IMR-90 (cell line): ENCODE data around the gene LDB2. TPM values are rescaled to one million over a fixed set of nuclear protein-coding genes. Genes with fewer than 3 reads are reported as not detected.
A peak's percentile ranks its signal among the peaks of the same experiment; 100 is the strongest.

Experiments
- ATAC-seq: fragments of 200-7000 bp; cut with Tn5 transposase; 2 replicates; pipeline ENCODE4 v1.9.1; 2020; ENCODE audit warnings: low read depth, mild to moderate bottlenecking, moderate library complexity
- BruUV-seq: library from RNA; stranded (reverse); fragments of 400-500 nt; replicated peaks from 2 replicates; lab custom pipeline; 2021; lab: Mats Ljungman, UMichigan
- CTCF ChIA-PET: fragments of 300-600 bp; formaldehyde crosslinking; extraction: SDS; loops from one replicate; lab custom pipeline; 2021; ENCODE audit warnings: antibody characterized with exemption; lab: Yijun Ruan, JAX
- POLR2A ChIA-PET: fragments of 300-600 bp; sonication (Branson Sonifier 250); formaldehyde crosslinking; loops from one replicate; lab custom pipeline; 2022; ENCODE audit warnings: antibody characterized with exemption; ENCODE audit not compliant: unreplicated experiment; lab: Charles Lee
- DNase-seq: peaks from one replicate; pipeline ENCODE4 v3.0.0; 2013
- H2AFZ ChIP-seq: replicated peaks from 2 replicates; pipeline ENCODE3; 2013; ENCODE audit warnings: low read length, mild to moderate bottlenecking; ENCODE audit not compliant: poor library complexity
- H2AK5ac ChIP-seq: 2 replicates; pipeline ENCODE4 v1.6.1; 2013; ENCODE audit warnings: low read depth, low read length, inconsistent platforms
- H2AK9ac ChIP-seq: replicated peaks from 2 replicates; pipeline ENCODE3; 2013; ENCODE audit warnings: mild to moderate bottlenecking, low read depth, low read length, moderate library complexity; ENCODE audit not compliant: poor library complexity
- H2BK120ac ChIP-seq: 2 replicates; pipeline ENCODE4 v1.6.1; 2013; ENCODE audit warnings: low read depth, low read length, inconsistent platforms
- H2BK15ac ChIP-seq: 3 replicates; pipeline ENCODE4 v1.6.1; 2013; ENCODE audit warnings: low read depth, low read length, inconsistent platforms
- H2BK20ac ChIP-seq: 2 replicates; pipeline ENCODE4 v1.6.1; 2013; ENCODE audit warnings: low read depth, mild to moderate bottlenecking, inconsistent platforms, low read length, moderate library complexity
- H2BK5ac ChIP-seq: 2 replicates; pipeline ENCODE4 v1.6.1; 2013; ENCODE audit warnings: mild to moderate bottlenecking, low read depth, low read length, inconsistent platforms; ENCODE audit not compliant: poor library complexity, severe bottlenecking
- H3K14ac ChIP-seq: replicated peaks from 2 replicates; pipeline ENCODE4 v1.6.1; 2013; ENCODE audit warnings: low read depth, low read length, inconsistent platforms
- H3K18ac ChIP-seq: 2 replicates; pipeline ENCODE4 v1.6.1; 2013; ENCODE audit warnings: low read depth, low read length, control low read depth
- H3K23ac ChIP-seq: 2 replicates; pipeline ENCODE4 v1.6.1; 2013; ENCODE audit warnings: low read depth, low read length, inconsistent platforms
- H3K27ac ChIP-seq: 2 replicates; pipeline ENCODE4 v1.5.1; 2013; ENCODE audit warnings: mild to moderate bottlenecking, control low read depth, low read length; ENCODE audit not compliant: insufficient read depth
- H3K27me3 ChIP-seq: 2 replicates; pipeline ENCODE4 v1.6.1; 2013; ENCODE audit warnings: low read length; ENCODE audit not compliant: control insufficient read depth, insufficient read depth
- H3K36me3 ChIP-seq: 2 replicates; pipeline ENCODE4 v1.6.1; 2013; ENCODE audit warnings: low read length, mixed read lengths; ENCODE audit not compliant: control insufficient read depth, insufficient read depth
- H3K4ac ChIP-seq: 2 replicates; pipeline ENCODE4 v1.6.1; 2013; ENCODE audit warnings: low read depth, low read length, inconsistent platforms
- H3K4me1 ChIP-seq: 2 replicates; pipeline ENCODE4 v1.6.1; 2013; ENCODE audit warnings: low read length, mixed read lengths; ENCODE audit not compliant: control insufficient read depth, insufficient read depth
- H3K4me2 ChIP-seq: 2 replicates; pipeline ENCODE4 v1.6.1; 2013; ENCODE audit warnings: low read depth, mild to moderate bottlenecking, control low read depth, low read length, moderate library complexity
- H3K4me3 ChIP-seq: 2 replicates; pipeline ENCODE4 v1.5.1; 2013; ENCODE audit warnings: low read depth, mild to moderate bottlenecking, control low read depth, low read length, moderate library complexity; ENCODE audit not compliant: insufficient read depth
- H3K56ac ChIP-seq: 2 replicates; pipeline ENCODE4 v1.6.1; 2013; ENCODE audit warnings: low read length, inconsistent platforms; ENCODE audit not compliant: insufficient read depth; ENCODE audit errors: extremely low read depth
- H3K79me1 ChIP-seq, 2 experiments: 2 replicates each; pipeline ENCODE4 v1.6.1; 2013; ENCODE audit warnings: low read length in 2 of 2, inconsistent platforms in 1 of 2, low read depth in 1 of 2
- H3K9ac ChIP-seq: 2 replicates; pipeline ENCODE4 v1.6.1; 2013; ENCODE audit warnings: low read depth, low read length, control low read depth
- H3K9me1 ChIP-seq: 2 replicates; pipeline ENCODE4 v1.6.1; 2013; ENCODE audit warnings: low read length, inconsistent platforms; ENCODE audit not compliant: insufficient read depth
- H3K9me3 ChIP-seq: 2 replicates; pipeline ENCODE4 v1.6.1; 2013; ENCODE audit warnings: low read length; ENCODE audit not compliant: control insufficient read depth, insufficient read depth
- H4K20me1 ChIP-seq: 2 replicates; pipeline ENCODE4 v1.6.1; 2013; ENCODE audit warnings: low read length, inconsistent platforms; ENCODE audit not compliant: insufficient read depth
- H4K5ac ChIP-seq: 2 replicates; pipeline ENCODE4 v1.6.1; 2013; ENCODE audit warnings: mild to moderate bottlenecking, low read depth, low read length, control low read depth
- H4K8ac ChIP-seq, 2 experiments: 2 replicates each; pipeline ENCODE4 v1.6.1; 2013; ENCODE audit warnings: low read depth in 2 of 2, low read length in 2 of 2, control low read depth in 1 of 2, inconsistent platforms in 1 of 2
- H4K91ac ChIP-seq: 2 replicates; pipeline ENCODE4 v1.6.1; 2013; ENCODE audit warnings: low read depth, low read length, inconsistent platforms; ENCODE audit not compliant: insufficient read depth
- CTCF ChIP-seq: conservative IDR thresholded peaks from 2 replicates; pipeline ENCODE4 v1.5.1; 2012; ENCODE audit warnings: mild to moderate bottlenecking, low read depth, low read length, improper control_type of control experiment
- ELK1 ChIP-seq: fragments of 150-350 bp; IDR thresholded peaks from 2 replicates; pipeline ENCODE4 v1.6.1; 2016; ENCODE audit warnings: low read depth, mild to moderate bottlenecking, low read length, moderate library complexity, borderline replicate concordance
- POLR2A ChIP-seq: IDR thresholded peaks from 2 replicates; pipeline ENCODE4 v1.6.1; 2012; ENCODE audit warnings: mild to moderate bottlenecking, low read depth, low read length
- WGBS, 2 experiments: methylation state at CpG; one replicate each; pipeline versions ENCODE4 v1.1.5 to v1.1.7; 2013; ENCODE audit warnings: missing lambda C conversion rate in 2 of 2; ENCODE audit not compliant: insufficient read length in 1 of 2; ENCODE audit errors: extremely low coverage in 2 of 2; 5-methylcytosine and 5-hydroxymethylcytosine counted together
- dilution Hi-C: fragments of 300-500 bp; cut with HindIII; formaldehyde crosslinking; loops from one replicate; pipeline ENCODE4 v1.14.3; 2018; ENCODE audit warnings: low sequenced_read_pairs; ENCODE audit not compliant: unreplicated experiment
- in situ Hi-C: fragments of 300-500 bp; cut with MboI; formaldehyde crosslinking; loops from 3 replicates; pipeline ENCODE4 v1.14.3; 2019; ENCODE audit warnings: low sequenced_read_pairs, inconsistent platforms, mixed read lengths
- intact Hi-C: fragments of 100-400 bp; cut with micrococcal nuclease; formaldehyde crosslinking; loops from 2 replicates; pipeline ENCODE4 v1.10.0; 2022
- polyA plus RNA-seq, 3 experiments: library from polyadenylated mRNA; depleted of rRNA; stranded (reverse); fragments of >200 nt; gene quantifications; 2 replicates each; pipeline ENCODE4 v1.2.3, GENCODE V29; 2012; ENCODE audit warnings: low replicate concordance in 1 of 3
- total RNA-seq: library from RNA; depleted of rRNA; stranded (reverse); fragments of >200 nt; gene quantifications from 2 replicates; pipeline ENCODE4 v1.2.3, GENCODE V29; 2012

LDB2 gene
- total and polyA plus RNA-seq, 2 of the 4 experiments (the other 2 are of a cell fraction) = 67.9 to 116 TPM

GRCh38 chr4:16758255-16758654 is 140.2 kb downstream of the LDB2 start:
- in situ Hi-C loops (no loop called here), dilution Hi-C loops (no loop called here), intact Hi-C loops (loop anchor here (10.0 kb wide), 1 partner anchor 243 kb away; no protein-coding TSS in a partner anchor)
- Histone ChIP-seq H3K23ac (0 out of 2 replicates have a peak overlapping the region, but pooled peaks have one; percentile 43), H2BK20ac (peak overlapping the region; percentile 30), H3K9me1 (peaks cover 3% of the 10 kb centered on the region; the same call in 1 of the 2 replicates), H3K4me3 (no peak overlapping the region), H4K8ac (no peak overlapping the region; a peak in 1 of 4 replicates), H3K4me2 (no peak overlapping the region), H2BK5ac (no peak overlapping the region), H3K4me1 (peaks cover 10% of the 10 kb centered on the region), H3K27me3 (no peaks in the 10 kb centered on the region), H3K18ac (no peak overlapping the region), H2AFZ (peak overlapping the region; percentile 9), H4K91ac (no peak overlapping the region), H2AK9ac (no peak overlapping the region), H4K5ac (no peak overlapping the region), H2AK5ac (peak overlapping the region; percentile 26; the same call in 1 of the 2 replicates), H3K9ac (no peak overlapping the region), H2BK15ac (no peak overlapping the region), H3K9me3 (no peaks in the 10 kb centered on the region), H3K14ac (no peak overlapping the region), H3K56ac (no peak overlapping the region), H3K27ac (no peak overlapping the region), H2BK120ac (no peak overlapping the region), H3K79me1 (peaks cover 0 to 3% of the 10 kb centered on the region in 2 experiments; a peak in 1 of 4 replicates), H3K4ac (no peak overlapping the region), H3K36me3 (peaks cover 3% of the 10 kb centered on the region), H4K20me1 (no peaks in the 10 kb centered on the region)
- BruUV-seq = no TSS peak
- ChIA-PET CTCF (no interaction called here), POLR2A (no interaction called here)
- no peak for TF ChIP-seq CTCF
- no peak for TF ChIP-seq ELK1
- TF ChIP-seq POLR2A = no peak
- no CpG with 5 or more reads among the region's 2 CpGs for WGBS, 2 experiments
- ATAC-seq (no peak), DNase-seq (no peak)
